SU-DHL-6 (cell line): ENCODE data around the gene LRRK1.

Experiments used
- EZH2phosphoT487 ChIP-seq: fragments of 200-600 bp; sonication (generic), shearing (Covaris generic); conservative IDR thresholded peaks from 2 replicates; pipeline ENCODE4 v1.6.1; 2018; ENCODE audit warnings: mild to moderate bottlenecking, antibody characterized with exemption, low read length, moderate library complexity, mixed read lengths
- TF ChIP-seq, protein P1 (sequence below): fragments of 200-600 bp; sonication (generic); IDR thresholded peaks from one replicate; pipeline ENCODE4 v1.5.1; 2017; ENCODE audit warnings: antibody characterized with exemption, mild to moderate bottlenecking, low read length, moderate library complexity; ENCODE audit not compliant: insufficient read depth, poor library complexity, severe bottlenecking

DNA sequence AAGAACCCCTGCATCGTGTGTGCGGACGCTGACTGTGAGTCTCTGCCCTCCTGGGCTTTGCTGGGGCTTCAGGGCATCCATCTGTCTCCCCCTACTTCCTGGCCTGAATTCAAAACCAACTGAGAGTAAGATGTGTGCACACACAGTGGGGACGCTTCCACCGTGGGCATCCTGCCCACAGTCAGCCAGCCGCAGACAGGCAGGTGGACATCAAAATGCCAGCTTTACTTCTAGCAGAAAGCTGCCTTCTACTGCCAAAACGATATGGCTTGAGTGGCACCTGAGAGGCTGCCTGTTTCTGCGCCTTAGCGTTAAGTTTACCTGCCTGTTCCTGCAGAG is 21.0 kb upstream of the LRRK1 start:
- TF ChIP-seq, protein P1, sequence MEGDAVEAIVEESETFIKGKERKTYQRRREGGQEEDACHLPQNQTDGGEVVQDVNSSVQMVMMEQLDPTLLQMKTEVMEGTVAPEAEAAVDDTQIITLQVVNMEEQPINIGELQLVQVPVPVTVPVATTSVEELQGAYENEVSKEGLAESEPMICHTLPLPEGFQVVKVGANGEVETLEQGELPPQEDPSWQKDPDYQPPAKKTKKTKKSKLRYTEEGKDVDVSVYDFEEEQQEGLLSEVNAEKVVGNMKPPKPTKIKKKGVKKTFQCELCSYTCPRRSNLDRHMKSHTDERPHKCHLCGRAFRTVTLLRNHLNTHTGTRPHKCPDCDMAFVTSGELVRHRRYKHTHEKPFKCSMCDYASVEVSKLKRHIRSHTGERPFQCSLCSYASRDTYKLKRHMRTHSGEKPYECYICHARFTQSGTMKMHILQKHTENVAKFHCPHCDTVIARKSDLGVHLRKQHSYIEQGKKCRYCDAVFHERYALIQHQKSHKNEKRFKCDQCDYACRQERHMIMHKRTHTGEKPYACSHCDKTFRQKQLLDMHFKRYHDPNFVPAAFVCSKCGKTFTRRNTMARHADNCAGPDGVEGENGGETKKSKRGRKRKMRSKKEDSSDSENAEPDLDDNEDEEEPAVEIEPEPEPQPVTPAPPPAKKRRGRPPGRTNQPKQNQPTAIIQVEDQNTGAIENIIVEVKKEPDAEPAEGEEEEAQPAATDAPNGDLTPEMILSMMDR = no peak
- TF ChIP-seq EZH2phosphoT487 = no peak
